ENCODE measurements around the gene TBCB.

DNA sequence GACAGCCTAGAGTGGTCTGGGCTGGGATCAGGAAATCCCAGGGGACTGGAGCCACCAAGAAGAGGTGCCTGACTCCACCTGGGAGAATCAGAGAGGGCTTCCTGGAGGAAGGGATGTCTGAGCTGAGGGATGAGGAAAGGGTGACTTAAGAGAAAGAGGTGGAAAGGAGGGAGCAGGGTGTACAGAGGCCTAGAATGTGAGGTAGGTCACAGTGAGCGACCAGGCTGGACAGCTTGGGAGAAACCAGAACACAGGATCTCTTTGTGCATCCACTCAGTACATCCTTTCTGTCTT, 1.0 kb downstream of the TBCB start:
- TF ChIP-seq, protein P1, sequence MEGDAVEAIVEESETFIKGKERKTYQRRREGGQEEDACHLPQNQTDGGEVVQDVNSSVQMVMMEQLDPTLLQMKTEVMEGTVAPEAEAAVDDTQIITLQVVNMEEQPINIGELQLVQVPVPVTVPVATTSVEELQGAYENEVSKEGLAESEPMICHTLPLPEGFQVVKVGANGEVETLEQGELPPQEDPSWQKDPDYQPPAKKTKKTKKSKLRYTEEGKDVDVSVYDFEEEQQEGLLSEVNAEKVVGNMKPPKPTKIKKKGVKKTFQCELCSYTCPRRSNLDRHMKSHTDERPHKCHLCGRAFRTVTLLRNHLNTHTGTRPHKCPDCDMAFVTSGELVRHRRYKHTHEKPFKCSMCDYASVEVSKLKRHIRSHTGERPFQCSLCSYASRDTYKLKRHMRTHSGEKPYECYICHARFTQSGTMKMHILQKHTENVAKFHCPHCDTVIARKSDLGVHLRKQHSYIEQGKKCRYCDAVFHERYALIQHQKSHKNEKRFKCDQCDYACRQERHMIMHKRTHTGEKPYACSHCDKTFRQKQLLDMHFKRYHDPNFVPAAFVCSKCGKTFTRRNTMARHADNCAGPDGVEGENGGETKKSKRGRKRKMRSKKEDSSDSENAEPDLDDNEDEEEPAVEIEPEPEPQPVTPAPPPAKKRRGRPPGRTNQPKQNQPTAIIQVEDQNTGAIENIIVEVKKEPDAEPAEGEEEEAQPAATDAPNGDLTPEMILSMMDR (IDR thresholded peaks at IDR 0.05) = no peak
- no peak for TF ChIP-seq POLR2A (IDR thresholded peaks at IDR 0.05)

Data from lower leg skin (tissue), 3 donors.